Activated CD4-positive, alpha-beta T cell treated with anti-CD3 and anti-CD28 coated beads for 36 hours (primary cell): ENCODE results near the gene KCNIP3. TPM values are rescaled to one million over a fixed set of nuclear protein-coding genes. Genes with fewer than 3 reads are reported as not detected.

Experiments
- ATAC-seq: fragments of 200-7000 bp; cut with Tn5 transposase; one replicate; pipeline ENCODE4 v1.10.0; 2021; ENCODE audit warnings: mild to moderate bottlenecking, moderate library complexity
- CTCF ChIA-PET: fragments of 350-600 bp; sonication (Branson Sonifier 250); formaldehyde crosslinking; loops from one replicate; lab custom pipeline; 2021; ENCODE audit warnings: antibody characterized with exemption; lab: Charles Lee
- POLR2A ChIA-PET: fragments of 350-600 bp; sonication (Branson Sonifier 250); formaldehyde crosslinking; loops from one replicate; lab custom pipeline; 2021; ENCODE audit warnings: antibody characterized with exemption, inconsistent platforms; lab: Charles Lee
- DNase-seq: peaks from one replicate; pipeline ENCODE4 v3.0.0-alpha.2; 2020
- H3K27ac Mint-ChIP-seq: one replicate; pipeline ENCODE4 v1.8.0; 2021; ENCODE audit warnings: mixed read lengths
- H3K27me3 Mint-ChIP-seq: one replicate; pipeline ENCODE4 v1.8.0; 2021; ENCODE audit warnings: mixed read lengths
- H3K36me3 Mint-ChIP-seq: one replicate; pipeline ENCODE4 v1.8.0; 2021; ENCODE audit warnings: low read depth, mixed read lengths
- H3K4me1 Mint-ChIP-seq: one replicate; pipeline ENCODE4 v1.8.0; 2021; ENCODE audit warnings: mixed read lengths
- H3K4me3 Mint-ChIP-seq: one replicate; pipeline ENCODE4 v1.8.0; 2021; ENCODE audit warnings: mild to moderate bottlenecking, moderate library complexity, mixed read lengths
- H3K9me3 Mint-ChIP-seq: one replicate; pipeline ENCODE4 v1.8.0; 2021; ENCODE audit warnings: low read depth, mixed read lengths
- intact Hi-C, 2 experiments: fragments of 100-400 bp; cut with DNase I in 1 of 2; cut with micrococcal nuclease in 1 of 2; formaldehyde crosslinking; loops; one replicate each; pipeline versions ENCODE4 v1.14.2 to v1.15.1; 2022 to 2024; cut with DNase I, micrococcal nuclease
- total RNA-seq, 2 experiments: library from RNA; stranded (reverse); gene quantifications; one replicate each; pipeline ENCODE4 v1.2.3, GENCODE V29; 2021

The KCNIP3 gene
- total RNA-seq, 2 experiments from 2014 or later: not detected

DNA sequence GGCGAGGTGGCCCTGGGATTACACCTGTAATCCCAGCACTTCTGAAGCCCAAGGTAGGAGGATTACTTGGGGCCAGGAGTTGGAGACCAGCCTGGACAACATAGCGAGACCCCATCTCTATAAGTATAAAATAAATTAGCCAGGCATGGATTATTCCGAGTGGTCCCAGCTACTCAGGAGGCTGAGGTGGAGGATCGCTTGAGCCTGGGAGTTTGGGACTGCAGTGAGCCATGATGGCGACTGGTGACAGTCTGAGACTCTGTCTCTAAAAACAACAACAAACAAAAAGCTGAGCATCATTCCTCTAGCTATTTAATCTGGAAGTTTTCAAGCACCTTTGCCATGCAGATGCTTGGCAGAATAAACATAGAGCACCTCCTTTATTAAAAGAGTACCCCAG, 83.6 kb downstream of the KCNIP3 start:
- ChIA-PET POLR2A (no interaction called here), CTCF (interaction anchor here (1.1 kb wide), 1 partner anchor 20 kb away, joined by 3 read pairs; no protein-coding TSS in a partner anchor)
- Mint-ChIP-seq H3K4me1 (no peaks in the 10 kb centered on the region), H3K4me3 (no peak overlapping the region), H3K27ac (no peak overlapping the region), H3K27me3 (peaks cover 8% of the 10 kb centered on the region), H3K9me3 (no peaks in the 10 kb centered on the region), H3K36me3 (no peaks in the 10 kb centered on the region)
- ATAC-seq (no peak), DNase-seq (no peak)
- intact Hi-C loops: no loop called here

DNA sequence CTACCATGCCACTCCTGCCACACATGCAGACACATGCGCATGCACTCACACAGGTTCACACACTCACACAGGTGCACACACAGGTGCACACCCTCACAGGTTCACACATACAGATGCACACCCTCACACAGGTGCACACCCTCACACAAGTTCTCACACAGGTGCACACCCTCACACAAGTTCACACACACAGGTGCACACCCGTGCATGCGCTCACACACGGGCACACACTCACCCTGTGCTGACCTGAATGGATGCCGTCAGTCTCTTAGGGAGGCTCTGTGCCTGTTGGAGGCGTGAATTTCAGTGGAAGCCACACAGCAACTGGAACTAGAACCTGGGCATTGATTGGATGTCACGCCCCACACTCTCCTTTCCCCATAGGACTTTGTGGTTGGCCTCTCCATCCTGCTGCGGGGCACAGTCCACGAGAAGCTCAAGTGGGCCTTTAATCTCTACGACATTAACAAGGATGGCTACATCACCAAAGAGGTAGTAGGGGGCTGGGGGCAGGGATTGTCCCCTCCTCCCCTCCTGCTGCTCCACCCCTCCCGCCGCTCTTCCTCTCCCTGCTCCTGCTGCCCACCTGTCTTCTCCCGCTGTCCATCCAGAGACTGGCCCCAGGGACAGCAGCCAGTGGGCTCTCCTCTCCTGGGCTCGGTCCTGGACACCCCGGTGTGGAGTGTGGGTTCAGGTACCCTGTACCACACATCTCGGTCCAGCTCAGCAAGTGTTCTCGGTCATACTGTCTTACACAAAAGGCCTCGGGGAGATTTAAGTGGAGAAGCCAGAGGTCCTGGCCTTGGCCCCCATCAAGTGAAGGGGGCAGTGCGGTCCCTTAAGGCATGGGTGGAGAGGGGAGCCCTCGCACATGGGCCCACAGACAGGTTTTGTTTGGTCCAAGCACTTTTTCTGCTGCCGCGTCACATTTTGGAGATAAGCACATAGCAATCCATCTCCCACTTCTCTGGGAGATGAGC, 84.4 kb downstream of the KCNIP3 start:
- POLR2A ChIA-PET: no interaction called here
- Mint-ChIP-seq H3K4me1 (no peaks in the 10 kb centered on the region), H3K9me3 (no peaks in the 10 kb centered on the region), H3K4me3 (no peak overlapping the region), H3K27me3 (peaks cover 6% of the 10 kb centered on the region), H3K27ac (no peak overlapping the region), H3K36me3 (no peaks in the 10 kb centered on the region)
- CTCF ChIA-PET: interaction anchor here (1.1 kb wide), 1 partner anchor 20 kb away, joined by 3 read pairs; no protein-coding TSS in a partner anchor
- DNase-seq (no peak), ATAC-seq (no peak)
- intact Hi-C loops: no loop called here

DNA sequence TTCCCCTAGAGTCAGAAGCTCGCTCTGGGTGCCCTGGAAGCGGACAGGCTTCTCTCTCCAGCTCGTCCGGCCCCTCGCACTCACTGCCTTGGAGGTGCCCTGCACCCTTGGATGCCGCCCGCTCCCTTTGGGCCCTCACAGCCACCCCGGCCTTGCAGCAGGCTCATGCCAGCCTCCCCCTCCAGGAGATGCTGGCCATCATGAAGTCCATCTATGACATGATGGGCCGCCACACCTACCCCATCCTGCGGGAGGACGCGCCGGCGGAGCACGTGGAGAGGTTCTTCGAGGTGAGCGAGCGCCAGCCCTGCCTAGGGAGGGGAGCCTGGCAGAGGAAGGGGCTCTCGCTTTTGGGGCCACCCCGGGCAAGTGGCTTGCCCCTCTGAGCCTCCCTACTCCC, 85.0 kb downstream of the KCNIP3 start:
- CTCF ChIA-PET: no interaction called here

DNA sequence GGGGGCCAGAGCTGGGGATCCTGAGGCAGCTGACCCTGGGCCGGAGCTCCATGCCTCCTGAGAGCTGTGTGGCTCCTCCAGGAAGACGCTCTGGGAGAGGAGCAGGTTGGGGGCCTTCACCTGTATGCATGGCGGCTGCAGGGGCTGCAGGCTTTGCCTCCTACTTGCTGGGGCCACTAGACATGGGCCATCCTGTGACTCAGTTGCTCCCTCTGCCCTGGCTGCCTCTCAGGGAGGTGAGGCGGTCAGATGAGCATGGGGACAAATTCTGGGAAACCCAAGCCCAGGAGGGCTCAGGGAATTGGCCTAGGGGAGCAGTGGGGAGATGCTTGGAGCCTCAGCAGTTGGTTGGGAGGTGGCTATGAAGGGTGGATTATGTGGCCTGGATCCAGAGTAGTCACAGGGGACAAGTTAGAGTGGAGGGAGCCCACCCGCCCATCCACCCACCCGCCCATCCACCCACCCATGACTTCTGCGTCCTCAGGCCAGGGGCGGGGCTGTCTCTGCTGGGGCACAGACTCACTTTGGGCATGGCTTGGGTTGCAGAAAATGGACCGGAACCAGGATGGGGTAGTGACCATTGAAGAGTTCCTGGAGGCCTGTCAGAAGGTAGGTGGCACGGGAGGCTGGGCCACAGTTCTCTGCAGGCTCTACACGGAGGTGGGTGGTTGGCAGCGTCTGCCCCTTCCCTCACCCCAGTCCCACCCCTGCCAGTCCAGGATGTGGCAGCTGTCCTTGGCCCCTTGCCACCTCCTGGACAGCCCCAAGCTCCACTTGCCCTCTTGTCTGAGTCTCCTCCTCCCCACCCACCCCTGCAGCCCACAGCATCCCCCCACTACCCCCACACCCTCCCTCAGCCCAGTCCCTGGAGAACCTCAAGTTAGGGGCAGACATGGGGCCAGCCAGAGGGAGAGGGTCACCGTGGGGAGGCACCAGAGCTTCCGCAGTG, 85.8 kb downstream of the KCNIP3 start:
- Mint-ChIP-seq H3K36me3 (no peaks in the 10 kb centered on the region), H3K27ac (no peak overlapping the region), H3K4me3 (no peak overlapping the region), H3K4me1 (no peaks in the 10 kb centered on the region), H3K27me3 (peaks cover 5% of the 10 kb centered on the region), H3K9me3 (no peaks in the 10 kb centered on the region)
- CTCF ChIA-PET: no interaction called here
- ATAC-seq (no peak), DNase-seq (no peak)
- POLR2A ChIA-PET: no interaction called here
- intact Hi-C loops: no loop called here

More for the DNA sequence above, 85.0 kb downstream of the KCNIP3 start:
- DNase-seq: no peak
- no peak overlapping the region for H3K4me3 Mint-ChIP-seq
- H3K27ac Mint-ChIP-seq: no peak overlapping the region
- no peak for ATAC-seq
- H3K4me1 Mint-ChIP-seq: no peaks in the 10 kb centered on the region
- POLR2A ChIA-PET: no interaction called here
- H3K36me3 Mint-ChIP-seq: no peaks in the 10 kb centered on the region
- peaks cover 4% of the 10 kb centered on the region for H3K27me3 Mint-ChIP-seq
- intact Hi-C loops: no loop called here
- H3K9me3 Mint-ChIP-seq: no peaks in the 10 kb centered on the region

DNA sequence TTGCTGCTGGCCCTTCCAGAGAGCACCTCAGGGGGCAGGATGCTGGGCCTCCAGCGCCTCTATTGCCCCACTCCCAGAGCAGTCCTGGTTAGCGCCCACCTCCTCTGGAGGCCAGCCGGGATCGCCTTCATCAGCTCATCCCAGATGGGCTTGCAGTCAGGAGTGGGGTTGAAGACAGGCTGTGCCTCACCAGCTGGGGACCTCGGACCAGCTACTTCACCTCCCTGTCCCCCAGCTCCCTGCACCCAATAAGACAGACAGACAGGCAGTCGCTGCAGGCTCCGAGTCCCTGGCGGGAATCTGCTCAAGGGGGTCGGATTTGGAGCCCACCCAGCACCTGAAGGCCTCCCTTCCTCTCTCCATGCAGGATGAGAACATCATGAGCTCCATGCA, 86.5 kb downstream of the KCNIP3 start:
- Mint-ChIP-seq H3K4me3 (no peak overlapping the region), H3K9me3 (no peaks in the 10 kb centered on the region), H3K4me1 (no peaks in the 10 kb centered on the region), H3K36me3 (no peaks in the 10 kb centered on the region), H3K27me3 (peaks cover 5% of the 10 kb centered on the region), H3K27ac (no peak overlapping the region)
- ATAC-seq (no peak), DNase-seq (no peak)
- POLR2A ChIA-PET: no interaction called here
- intact Hi-C loops: no loop called here
- CTCF ChIA-PET: no interaction called here

DNA sequence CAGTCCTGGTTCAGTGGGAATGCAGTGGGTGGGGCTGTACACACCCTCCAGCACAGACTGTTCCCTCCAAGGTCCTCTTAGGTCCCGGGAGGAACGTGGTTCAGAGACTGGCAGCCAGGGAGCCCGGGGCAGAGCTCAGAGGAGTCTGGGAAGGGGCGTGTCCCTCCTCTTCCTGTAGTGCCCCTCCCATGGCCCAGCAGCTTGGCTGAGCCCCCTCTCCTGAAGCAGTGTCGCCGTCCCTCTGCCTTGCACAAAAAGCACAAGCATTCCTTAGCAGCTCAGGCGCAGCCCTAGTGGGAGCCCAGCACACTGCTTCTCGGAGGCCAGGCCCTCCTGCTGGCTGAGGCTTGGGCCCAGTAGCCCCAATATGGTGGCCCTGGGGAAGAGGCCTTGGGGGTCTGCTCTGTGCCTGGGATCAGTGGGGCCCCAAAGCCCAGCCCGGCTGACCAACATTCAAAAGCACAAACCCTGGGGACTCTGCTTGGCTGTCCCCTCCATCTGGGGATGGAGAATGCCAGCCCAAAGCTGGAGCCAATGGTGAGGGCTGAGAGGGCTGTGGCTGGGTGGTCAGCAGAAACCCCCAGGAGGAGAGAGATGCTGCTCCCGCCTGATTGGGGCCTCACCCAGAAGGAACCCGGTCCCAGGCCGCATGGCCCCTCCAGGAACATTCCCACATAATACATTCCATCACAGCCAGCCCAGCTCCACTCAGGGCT, 87.9 kb downstream of the KCNIP3 start:
- CTCF ChIA-PET: interaction anchor here (0.6 to 1.1 kb wide), 5 partner anchors 11 to 832 kb away, joined by 3 to 4 read pairs (median 3); no protein-coding TSS in a partner anchor

DNA sequence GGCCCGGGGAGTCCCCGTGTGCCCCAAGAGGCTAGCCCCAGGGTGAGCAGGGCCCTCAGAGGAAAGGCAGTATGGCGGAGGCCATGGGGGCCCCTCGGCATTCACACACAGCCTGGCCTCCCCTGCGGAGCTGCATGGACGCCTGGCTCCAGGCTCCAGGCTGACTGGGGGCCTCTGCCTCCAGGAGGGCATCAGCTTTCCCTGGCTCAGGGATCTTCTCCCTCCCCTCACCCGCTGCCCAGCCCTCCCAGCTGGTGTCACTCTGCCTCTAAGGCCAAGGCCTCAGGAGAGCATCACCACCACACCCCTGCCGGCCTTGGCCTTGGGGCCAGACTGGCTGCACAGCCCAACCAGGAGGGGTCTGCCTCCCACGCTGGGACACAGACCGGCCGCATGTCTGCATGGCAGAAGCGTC, 88.4 kb downstream of the KCNIP3 start:
- H3K4me1 Mint-ChIP-seq: no peaks in the 10 kb centered on the region
- ATAC-seq (no peak), DNase-seq (no peak)
- H3K27ac Mint-ChIP-seq: no peak overlapping the region
- H3K4me3 Mint-ChIP-seq: no peak overlapping the region
- CTCF ChIA-PET: interaction anchor here (0.7 to 1.1 kb wide), 3 partner anchors 11 to 832 kb away, joined by 3 to 4 read pairs (median 3); no protein-coding TSS in a partner anchor
- no peaks in the 10 kb centered on the region for H3K9me3 Mint-ChIP-seq
- peaks cover 2% of the 10 kb centered on the region for H3K27me3 Mint-ChIP-seq
- no peaks in the 10 kb centered on the region for H3K36me3 Mint-ChIP-seq
- intact Hi-C loops: loop anchor here in 1 of 2 experiments (5.0 kb wide), 1 partner anchor 342 kb away; no protein-coding TSS in a partner anchor
- POLR2A ChIA-PET: no interaction called here

More for the DNA sequence above, 87.9 kb downstream of the KCNIP3 start:
- peaks cover 2% of the 10 kb centered on the region for H3K27me3 Mint-ChIP-seq
- intact Hi-C loops: loop anchor here in 1 of 2 experiments (5.0 kb wide), 1 partner anchor 342 kb away; no protein-coding TSS in a partner anchor
- DNase-seq: no peak
- no peak overlapping the region for H3K4me3 Mint-ChIP-seq
- H3K36me3 Mint-ChIP-seq: no peaks in the 10 kb centered on the region
- no peak overlapping the region for H3K27ac Mint-ChIP-seq
- ATAC-seq: no peak
- POLR2A ChIA-PET: no interaction called here
- no peaks in the 10 kb centered on the region for H3K4me1 Mint-ChIP-seq
- H3K9me3 Mint-ChIP-seq: no peaks in the 10 kb centered on the region

DNA sequence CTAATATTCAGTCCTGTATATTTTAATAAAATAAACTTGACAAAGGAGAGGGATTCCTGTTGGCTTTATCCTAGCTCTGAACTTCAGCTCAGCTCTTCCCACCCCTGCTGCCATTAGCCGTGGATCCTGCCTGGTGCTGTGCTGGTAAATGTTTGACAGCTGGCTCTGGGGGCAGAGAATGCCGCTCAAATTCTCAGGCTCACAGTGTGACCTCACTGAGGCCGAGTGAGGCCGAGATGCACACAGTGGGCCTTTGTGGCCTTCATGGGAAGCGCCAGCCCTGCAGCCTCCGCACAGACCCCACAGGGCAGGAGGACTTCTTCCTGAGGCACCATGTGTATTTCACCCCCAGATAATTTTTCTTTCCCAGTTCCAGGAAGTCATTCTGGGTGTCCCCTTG, 88.9 kb downstream of the KCNIP3 start:
- peaks cover 2% of the 10 kb centered on the region for H3K27me3 Mint-ChIP-seq
- POLR2A ChIA-PET: no interaction called here

DNA sequence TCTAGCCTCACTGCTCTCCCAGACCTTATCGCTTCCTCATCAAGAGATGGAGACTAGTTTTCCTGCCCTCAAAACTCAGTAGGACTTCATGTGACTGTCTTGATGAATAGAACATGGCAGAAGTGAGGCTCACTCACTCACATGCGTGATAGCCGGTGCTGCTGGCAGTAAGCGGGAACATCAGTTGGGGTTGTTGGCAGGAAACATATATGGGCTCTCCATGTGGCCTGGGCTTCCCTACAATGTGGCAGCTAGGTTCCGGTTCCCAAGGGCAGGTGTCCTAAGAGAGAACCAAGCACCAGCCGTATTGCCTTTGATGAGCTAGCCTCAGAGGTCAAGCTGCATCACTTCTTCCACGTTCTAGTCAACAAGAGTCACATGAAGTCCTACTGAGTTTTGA, 90.2 kb downstream of the KCNIP3 start:
- ChIA-PET POLR2A (no interaction called here), CTCF (interaction anchor here (0.9 to 1.8 kb wide), 3 partner anchors 11 to 23 kb away, joined by 3 to 10 read pairs (median 4); partner anchors contain the start of gene FAHD2A)
- no peaks in the 10 kb centered on the region for H3K36me3 Mint-ChIP-seq
- no peaks in the 10 kb centered on the region for H3K9me3 Mint-ChIP-seq
- H3K27me3 Mint-ChIP-seq: peaks cover 2% of the 10 kb centered on the region
- H3K4me3 Mint-ChIP-seq: no peak overlapping the region
- no peak for DNase-seq
- no peak overlapping the region for H3K27ac Mint-ChIP-seq
- intact Hi-C loops: loop anchor here in 1 of 2 experiments (5.0 kb wide), 1 partner anchor 340 kb away; no protein-coding TSS in a partner anchor
- no peak for ATAC-seq
- H3K4me1 Mint-ChIP-seq: no peaks in the 10 kb centered on the region

More for the DNA sequence above, 88.9 kb downstream of the KCNIP3 start:
- ATAC-seq: no peak
- Mint-ChIP-seq H3K36me3 (no peaks in the 10 kb centered on the region), H3K9me3 (no peaks in the 10 kb centered on the region), H3K4me3 (no peak overlapping the region), H3K27ac (no peak overlapping the region), H3K4me1 (no peaks in the 10 kb centered on the region)
- DNase-seq: no peak
- CTCF ChIA-PET: interaction anchor here (0.7 to 1.8 kb wide), 3 partner anchors 10 to 833 kb away, joined by 3 to 4 read pairs (median 3); no protein-coding TSS in a partner anchor
- intact Hi-C loops: loop anchor here in 1 of 2 experiments (5.0 kb wide), 1 partner anchor 341 kb away; no protein-coding TSS in a partner anchor

DNA sequence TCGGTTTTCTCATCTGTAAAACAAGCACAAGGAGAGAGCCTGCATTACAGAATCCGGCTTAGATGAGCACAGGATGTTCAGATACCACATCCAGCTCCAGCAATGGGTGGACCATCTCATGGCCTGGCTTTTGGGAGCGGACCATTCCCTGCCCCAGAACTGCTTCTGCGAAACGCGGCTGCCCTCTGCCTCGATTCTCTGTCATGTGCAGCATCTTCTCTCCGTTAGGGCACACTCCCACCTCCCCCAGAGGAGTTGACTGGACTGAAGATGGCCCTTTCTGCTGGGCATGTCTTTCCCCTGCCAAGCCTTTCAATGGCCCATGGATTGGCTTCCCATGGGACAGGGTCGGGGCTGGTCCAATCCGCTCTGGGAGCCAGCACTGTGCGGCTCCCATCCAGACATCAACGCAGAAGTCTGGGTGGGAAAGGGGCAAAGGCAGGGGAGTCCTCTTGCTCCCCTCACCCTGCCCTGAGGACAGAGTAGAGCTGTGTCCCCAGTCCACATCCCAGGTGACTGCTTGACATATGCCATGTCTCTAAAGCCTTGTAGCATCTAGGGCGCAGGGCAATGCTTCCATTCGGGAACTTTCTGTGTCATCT, 91.0 kb downstream of the KCNIP3 start:
- no peaks in the 10 kb centered on the region for H3K4me1 Mint-ChIP-seq
- peaks cover 2% of the 10 kb centered on the region for H3K27me3 Mint-ChIP-seq
- H3K4me3 Mint-ChIP-seq: no peak overlapping the region
- ATAC-seq (no peak), DNase-seq (no peak)
- POLR2A ChIA-PET: no interaction called here
- intact Hi-C loops: loop anchor here in 1 of 2 experiments (5.0 kb wide), 1 partner anchor 339 kb away; no protein-coding TSS in a partner anchor
- CTCF ChIA-PET: interaction anchor here (0.9 to 1.8 kb wide), 6 partner anchors 11 to 43 kb away, joined by 3 to 15 read pairs (median 8); partner anchors contain the start of gene FAHD2A
- H3K9me3 Mint-ChIP-seq: no peaks in the 10 kb centered on the region
- no peaks in the 10 kb centered on the region for H3K36me3 Mint-ChIP-seq
- no peak overlapping the region for H3K27ac Mint-ChIP-seq
